ENCODE results near the gene RPTOR. TPM values are rescaled to one million over a fixed set of nuclear protein-coding genes. Genes with fewer than 3 reads are reported as not detected.

The RPTOR gene
- total RNA-seq, 4 donors from 2014 or later, result 47.6 to 56.9 (median 55.4) TPM

DNA sequence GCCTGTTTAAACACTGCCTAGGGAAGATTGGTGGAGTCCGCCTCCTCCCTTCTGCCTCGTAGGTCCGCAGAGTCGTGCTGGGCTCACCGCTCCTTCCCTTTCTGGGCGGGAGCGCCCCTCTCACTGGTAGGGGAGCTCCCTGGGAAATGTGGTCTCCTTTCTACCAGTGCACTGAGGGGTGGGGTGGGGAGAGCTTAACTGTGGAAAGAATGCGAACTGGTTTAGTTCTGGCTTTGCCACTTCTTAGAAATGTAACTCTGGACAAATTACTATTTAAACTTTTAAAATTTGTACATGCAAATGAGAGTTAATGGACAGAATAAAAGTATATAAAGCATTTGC lies 105.7 kb downstream of the RPTOR start:
- DNase-seq (no peak), ATAC-seq (no peak)
- intact Hi-C loops (cut with DNase I; ENCODE audit: low total_unique reads), result no loop called here
- Histone ChIP-seq H3K9me3 (no peaks in the 10 kb centered on the region), H3K36me3 (no peaks in the 10 kb centered on the region), H3K4me3 (no peak overlapping the region), H3K4me1 (peaks cover 30 to 47% of the 10 kb centered on the region in 2 donors), H3K27ac (peak overlapping the region; percentile 56 to 78 (median 62)), H3K27me3 (no peaks in the 10 kb centered on the region)
- TF ChIP-seq POLR2A (IDR thresholded peaks at IDR 0.05) (no peak), CTCF (IDR thresholded peaks at IDR 0.05 in 4 of 5, conservative IDR thresholded peaks at IDR 0.05 in 1 of 5) (no peak)
- in situ Hi-C loops (cut with MboI; ENCODE audit: low sequenced_read_pairs in 4 of 4), result no loop called here

DNA sequence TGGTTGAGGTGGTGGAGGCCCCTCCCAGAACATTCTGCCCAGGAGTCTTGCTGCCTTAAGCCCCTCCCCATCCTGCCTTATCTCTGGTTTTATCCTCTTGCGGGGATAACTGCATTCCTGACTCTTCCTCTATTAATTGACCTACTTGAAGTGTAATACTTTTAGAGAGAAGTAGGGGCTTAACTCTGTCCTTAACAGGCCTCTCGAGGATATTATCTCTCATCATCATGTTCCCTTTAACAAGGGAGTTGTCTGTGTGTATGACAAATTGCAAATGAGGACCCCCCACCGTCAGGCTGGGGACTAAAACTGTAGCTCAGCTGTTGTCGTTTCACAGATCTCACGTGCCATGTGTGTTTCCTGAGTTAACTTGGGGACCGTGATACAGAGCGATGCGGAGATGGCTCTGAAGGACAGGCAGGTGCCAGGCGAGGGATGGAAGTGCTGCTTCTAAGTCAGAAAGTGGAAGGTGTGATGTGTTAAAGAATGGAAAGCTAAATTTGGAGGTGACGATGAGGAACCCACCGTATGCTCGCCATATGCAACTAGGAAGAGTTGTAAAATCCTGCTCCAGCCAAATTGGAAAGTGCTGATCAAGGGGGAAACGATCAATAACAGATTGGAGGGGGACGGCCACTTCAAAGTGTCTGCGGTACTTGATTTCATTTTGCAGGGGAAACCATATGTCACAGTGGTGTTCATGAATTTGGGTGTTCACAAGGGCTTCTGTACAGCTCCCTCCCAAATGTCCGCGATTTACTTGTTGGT lies 106.3 kb downstream of the RPTOR start:
- TF ChIP-seq CTCF (IDR thresholded peaks at IDR 0.05 in 4 of 5, conservative IDR thresholded peaks at IDR 0.05 in 1 of 5), result no peak
- no peak for TF ChIP-seq POLR2A (IDR thresholded peaks at IDR 0.05)
- in situ Hi-C loops (cut with MboI; ENCODE audit: low sequenced_read_pairs in 4 of 4) (no loop called here), intact Hi-C loops (cut with DNase I; ENCODE audit: low total_unique reads) (no loop called here)
- no peaks in the 10 kb centered on the region for H3K27me3 ChIP-seq
- no peak for DNase-seq
- H3K27ac ChIP-seq, result no peak overlapping the region
- ATAC-seq, result no peak
- peaks cover 29 to 46% of the 10 kb centered on the region in 2 donors for H3K4me1 ChIP-seq
- no peaks in the 10 kb centered on the region for H3K9me3 ChIP-seq
- H3K4me3 ChIP-seq, result no peak overlapping the region
- H3K36me3 ChIP-seq, result no peaks in the 10 kb centered on the region

DNA sequence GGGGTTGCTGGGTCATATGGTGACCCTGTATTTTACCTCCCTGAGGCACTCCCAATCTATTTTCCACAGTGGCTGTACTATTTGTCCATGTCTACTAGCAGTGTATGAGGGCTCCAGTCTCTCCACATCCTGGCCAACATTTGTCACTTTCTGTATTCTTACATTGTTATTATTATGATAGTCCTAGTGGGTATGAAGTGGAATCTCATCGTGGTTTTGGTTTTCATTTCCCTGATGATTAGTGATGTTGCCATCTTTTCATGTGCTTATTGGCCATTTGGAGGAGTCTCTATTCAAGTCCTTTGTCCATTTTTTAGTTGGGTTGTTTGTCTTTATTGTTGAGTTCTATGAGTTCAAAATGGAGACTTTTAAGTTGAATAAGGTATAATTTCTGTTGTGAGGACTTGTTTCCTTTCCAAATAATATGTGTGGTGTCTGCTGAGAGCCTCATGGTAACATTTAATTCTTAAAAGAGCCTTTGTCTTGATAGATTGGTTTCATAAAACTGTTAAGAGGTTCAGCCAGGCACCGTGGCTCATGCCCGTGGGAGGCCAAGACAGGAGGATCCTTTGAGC lies 108.2 kb downstream of the RPTOR start:
- no peak overlapping the region for H3K4me3 ChIP-seq
- no peaks in the 10 kb centered on the region for H3K36me3 ChIP-seq
- H3K4me1 ChIP-seq, result peaks cover 25 to 31% of the 10 kb centered on the region in 2 donors
- in situ Hi-C loops (cut with MboI; ENCODE audit: low sequenced_read_pairs in 4 of 4), result no loop called here
- intact Hi-C loops (cut with DNase I; ENCODE audit: low total_unique reads), result no loop called here
- H3K9me3 ChIP-seq, result no peaks in the 10 kb centered on the region
- H3K27ac ChIP-seq, result no peak overlapping the region
- TF ChIP-seq POLR2A (IDR thresholded peaks at IDR 0.05), result no peak
- DNase-seq, result no peak
- no peak for ATAC-seq
- H3K27me3 ChIP-seq, result no peaks in the 10 kb centered on the region

DNA sequence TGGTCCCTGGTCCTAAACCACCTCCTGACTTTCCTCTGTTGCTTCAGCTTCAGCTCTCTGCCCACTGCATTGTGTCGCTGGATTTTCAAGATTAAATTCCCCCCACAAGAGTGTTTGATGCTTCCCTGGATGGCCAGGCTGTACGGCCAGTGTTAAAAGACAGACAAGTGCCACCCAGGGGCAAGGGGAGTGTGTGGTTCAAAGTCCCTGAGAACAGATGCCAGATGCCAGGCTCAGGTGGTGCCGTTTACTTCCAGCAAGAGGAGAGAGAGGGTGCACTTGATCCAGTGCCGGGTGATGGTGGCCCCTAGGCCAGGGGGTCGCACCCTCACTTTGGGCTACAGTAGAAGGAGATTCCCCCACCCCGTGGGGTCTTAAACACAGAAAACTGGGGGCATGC lies 109.2 kb downstream of the RPTOR start:
- intact Hi-C loops (cut with DNase I; ENCODE audit: low total_unique reads), result no loop called here
- no peak overlapping the region for H3K27ac ChIP-seq
- no peak overlapping the region for H3K4me3 ChIP-seq
- H3K9me3 ChIP-seq, result no peaks in the 10 kb centered on the region
- H3K27me3 ChIP-seq, result no peaks in the 10 kb centered on the region
- TF ChIP-seq POLR2A (IDR thresholded peaks at IDR 0.05) (no peak), CTCF (IDR thresholded peaks at IDR 0.05 in 4 of 5, conservative IDR thresholded peaks at IDR 0.05 in 1 of 5) (no peak)
- no peaks in the 10 kb centered on the region for H3K36me3 ChIP-seq
- ATAC-seq (no peak), DNase-seq (no peak)
- in situ Hi-C loops (cut with MboI; ENCODE audit: low sequenced_read_pairs in 4 of 4), result no loop called here
- H3K4me1 ChIP-seq, result peaks cover 16 to 21% of the 10 kb centered on the region in 2 donors

DNA sequence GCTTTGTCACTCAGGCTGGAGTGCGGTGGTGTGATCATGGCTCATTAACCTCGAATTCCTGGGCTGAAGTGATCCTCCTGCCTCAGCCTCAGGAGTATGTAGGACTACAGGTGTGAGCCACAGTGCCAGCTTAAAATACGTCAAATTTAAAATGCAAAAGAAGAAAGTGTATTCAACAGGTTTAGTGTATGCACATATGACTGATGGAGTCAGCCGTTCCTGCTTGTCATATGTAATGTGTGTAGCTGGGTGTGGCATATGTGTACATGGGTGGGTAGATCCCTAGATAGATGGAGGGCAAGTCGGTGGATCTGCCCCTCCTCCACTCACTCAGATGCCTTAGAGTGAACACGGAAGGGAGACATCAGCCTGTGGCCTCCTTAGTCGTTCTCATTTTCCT lies 111.0 kb downstream of the RPTOR start:
- in situ Hi-C loops (cut with MboI; ENCODE audit: low sequenced_read_pairs in 4 of 4), result no loop called here
- no peak for ATAC-seq
- TF ChIP-seq POLR2A (IDR thresholded peaks at IDR 0.05) (no peak), CTCF (IDR thresholded peaks at IDR 0.05 in 4 of 5, conservative IDR thresholded peaks at IDR 0.05 in 1 of 5) (no peak)
- Histone ChIP-seq H3K27me3 (no peaks in the 10 kb centered on the region), H3K36me3 (no peaks in the 10 kb centered on the region), H3K9me3 (no peaks in the 10 kb centered on the region), H3K27ac (no peak overlapping the region), H3K4me3 (no peak overlapping the region), H3K4me1 (peaks cover under 1 to 4% of the 10 kb centered on the region in 2 donors)
- DNase-seq, result no peak
- intact Hi-C loops (cut with DNase I; ENCODE audit: low total_unique reads), result no loop called here

Data from gastrocnemius medialis (tissue), 4 donors.